Right lobe of liver (tissue), 4 donors: ENCODE measurements around the gene SGCG.

Experiments
- CTCF ChIP-seq, 4 donors: fragments of 200-600 bp in 3 of 4; fragments of 450-650 bp in 1 of 4; IDR thresholded peaks; one replicate each; pipeline versions ENCODE4 v1.5.1 to v1.8.0; 2016 to 2022; ENCODE audit warnings: antibody characterized with exemption in 4 of 4, mild to moderate bottlenecking in 2 of 4
- POLR2A ChIP-seq: fragments of 450-650 bp; IDR thresholded peaks from one replicate; pipeline ENCODE4 v1.6.1; 2017; ENCODE audit warnings: antibody characterized with exemption, mild to moderate bottlenecking
- donor health status: DM: no; HTN: no; CAD: no.
- donor health status: DM: no; HTN: no; CAD: no.
- donor health status: DM: no; HTN: yes; CAD: no.

GRCh38 chr13:23288995-23289394 is 108.2 kb downstream of the SGCG start:
- TF ChIP-seq CTCF (IDR thresholded peaks at IDR 0.05), result no peak
- TF ChIP-seq POLR2A, result no peak
